Astrocyte (in vitro differentiated cells and primary cell): ENCODE data around the gene TJP1.

Experiments
- CTCF ChIP-seq: IDR thresholded peaks from 2 replicates; pipeline ENCODE4 v1.5.1; 2011; ENCODE audit warnings: low read depth, mild to moderate bottlenecking, inconsistent platforms, low read length, moderate library complexity; ENCODE audit not compliant: insufficient read depth
- EZH2 ChIP-seq: IDR thresholded peaks from 2 replicates; pipeline ENCODE4 v1.6.1; 2012; ENCODE audit warnings: mild to moderate bottlenecking, low read length, inconsistent platforms; ENCODE audit not compliant: insufficient read depth

- no peak for TF ChIP-seq CTCF
- no peak for TF ChIP-seq EZH2
Observed at GRCh38 chr15:29728418-29728817, 93.8 kb downstream of the TJP1 start.
